H9 (cell line): Measurements from ENCODE around the gene SLC25A20. TPM values are rescaled to one million over a fixed set of nuclear protein-coding genes. Genes with fewer than 3 reads are reported as not detected.

Experiments
- DNase-seq: peaks from one replicate; pipeline ENCODE4 v3.0.0-alpha.2; 2017
- H2AFZ ChIP-seq: one replicate; pipeline ENCODE4 v1.6.1; 2013; ENCODE audit warnings: mild to moderate bottlenecking, low read length, control low read depth, moderate library complexity
- H2AK5ac ChIP-seq: 2 replicates; pipeline ENCODE4 v1.6.1; 2013; ENCODE audit warnings: low read length, control low read depth, mixed read lengths; ENCODE audit not compliant: insufficient read length
- H2BK120ac ChIP-seq: one replicate; pipeline ENCODE4 v1.6.1; 2013; ENCODE audit warnings: low read depth, mild to moderate bottlenecking, low read length, control low read depth, inconsistent platforms; ENCODE audit not compliant: poor library complexity, severe bottlenecking
- H2BK12ac ChIP-seq: 2 replicates; pipeline ENCODE4 v1.6.1; 2013; ENCODE audit warnings: low read length, control low read depth, mixed read lengths, low read depth; ENCODE audit not compliant: insufficient read length
- H2BK15ac ChIP-seq: 2 replicates; pipeline ENCODE4 v1.6.1; 2013; ENCODE audit warnings: low read depth, low read length, control low read depth
- H2BK20ac ChIP-seq: one replicate; pipeline ENCODE4 v1.6.1; 2013; ENCODE audit warnings: low read depth, mild to moderate bottlenecking, low read length, control low read depth, inconsistent platforms; ENCODE audit not compliant: poor library complexity, severe bottlenecking
- H2BK5ac ChIP-seq: 2 replicates; pipeline ENCODE4 v1.6.1; 2013; ENCODE audit warnings: low read length, control low read depth, mixed read lengths; ENCODE audit not compliant: insufficient read length
- H3K14ac ChIP-seq: 2 replicates; pipeline ENCODE4 v1.6.1; 2013; ENCODE audit warnings: low read length, control low read depth; ENCODE audit not compliant: insufficient read depth
- H3K18ac ChIP-seq: 2 replicates; pipeline ENCODE4 v1.6.1; 2013; ENCODE audit warnings: low read depth, mild to moderate bottlenecking, mixed read lengths, low read length, control low read depth; ENCODE audit not compliant: insufficient read length
- H3K23ac ChIP-seq: 2 replicates; pipeline ENCODE4 v1.6.1; 2013; ENCODE audit warnings: low read length, control low read depth, mixed read lengths, low read depth; ENCODE audit not compliant: insufficient read length
- H3K23me2 ChIP-seq: 2 replicates; pipeline ENCODE4 v1.6.1; 2013; ENCODE audit warnings: low read depth, mild to moderate bottlenecking, mixed read lengths, low read length, control low read depth; ENCODE audit not compliant: insufficient read length, poor library complexity, severe bottlenecking
- H3K27ac ChIP-seq: 2 replicates; pipeline ENCODE4 v1.5.1; 2013; ENCODE audit warnings: low read length, control low read depth, mixed read lengths, low read depth; ENCODE audit not compliant: insufficient read length
- H3K27me3 ChIP-seq: 2 replicates; pipeline ENCODE4 v1.6.1; 2013; ENCODE audit warnings: low read length, control low read depth, inconsistent platforms; ENCODE audit not compliant: insufficient read depth
- H3K4ac ChIP-seq: 2 replicates; pipeline ENCODE4 v1.6.1; 2013; ENCODE audit warnings: low read depth, mild to moderate bottlenecking, control low read depth, inconsistent platforms, low read length, moderate library complexity
- H3K4me1 ChIP-seq: 2 replicates; pipeline ENCODE4 v1.6.1; 2013; ENCODE audit warnings: low read length, control low read depth, inconsistent platforms; ENCODE audit not compliant: insufficient read depth
- H3K4me2 ChIP-seq: 2 replicates; pipeline ENCODE4 v1.6.1; 2013; ENCODE audit warnings: low read length, control low read depth, mixed read lengths; ENCODE audit not compliant: insufficient read length, insufficient read depth
- H3K56ac ChIP-seq: 2 replicates; pipeline ENCODE4 v1.6.1; 2013; ENCODE audit warnings: low read depth, mild to moderate bottlenecking, mixed read lengths, low read length, control low read depth; ENCODE audit not compliant: insufficient read length
- H3K79me1 ChIP-seq: 2 replicates; pipeline ENCODE4 v1.6.1; 2013; ENCODE audit warnings: low read depth, mild to moderate bottlenecking, moderate library complexity, low read length, control low read depth, inconsistent platforms; ENCODE audit not compliant: insufficient read depth, poor library complexity, severe bottlenecking
- H3K79me2 ChIP-seq: 2 replicates; pipeline ENCODE4 v1.6.1; 2013; ENCODE audit warnings: low read length, control low read depth, inconsistent platforms; ENCODE audit not compliant: insufficient read depth
- H3K9ac ChIP-seq: 2 replicates; pipeline ENCODE4 v1.6.1; 2013; ENCODE audit warnings: low read length, control low read depth, mixed read lengths; ENCODE audit not compliant: insufficient read length; ENCODE audit errors: extremely low read depth
- H3K9me3 ChIP-seq: one replicate; pipeline ENCODE4 v1.6.1; 2013; ENCODE audit warnings: low read depth, low read length, inconsistent platforms; ENCODE audit not compliant: control insufficient read depth
- H3T11ph ChIP-seq: one replicate; pipeline ENCODE4 v1.6.1; 2013; ENCODE audit warnings: mild to moderate bottlenecking, low read length, control low read depth, inconsistent platforms
- H4K20me1 ChIP-seq: one replicate; pipeline ENCODE4 v1.6.1; 2013; ENCODE audit not compliant: control insufficient read depth, insufficient read length, insufficient read depth
- H4K5ac ChIP-seq: 2 replicates; pipeline ENCODE4 v1.6.1; 2013; ENCODE audit warnings: low read depth, mild to moderate bottlenecking, mixed read lengths, low read length, control low read depth; ENCODE audit not compliant: insufficient read length
- H4K8ac ChIP-seq: replicated peaks from 2 replicates; pipeline ENCODE4 v1.6.1; 2013; ENCODE audit warnings: low read length, control low read depth, mixed read lengths, low read depth; ENCODE audit not compliant: insufficient read length
- H4K91ac ChIP-seq: 2 replicates; pipeline ENCODE4 v1.6.1; 2013; ENCODE audit warnings: low read depth, mild to moderate bottlenecking, moderate library complexity, mixed read lengths, low read length, control low read depth; ENCODE audit not compliant: insufficient read length
- H3K27ac Mint-ChIP-seq, 3 experiments: 2 replicates in 2 of 3; 3 replicates in 1 of 3; pipeline ENCODE4 v1.8.0; 2020 to 2021; ENCODE audit warnings: mixed read lengths in 3 of 3, mild to moderate bottlenecking in 1 of 3, moderate library complexity in 1 of 3
- H3K27me3 Mint-ChIP-seq: 2 replicates; pipeline ENCODE4 v1.8.0; 2021; ENCODE audit warnings: low read depth, mild to moderate bottlenecking, moderate library complexity, mixed read lengths
- H3K36me3 Mint-ChIP-seq, 3 experiments: 2 replicates in 2 of 3; 3 replicates in 1 of 3; pipeline ENCODE4 v1.8.0; 2020 to 2021; ENCODE audit warnings: low read depth in 3 of 3, mixed read lengths in 3 of 3; ENCODE audit not compliant: insufficient read depth in 1 of 3
- H3K4me1 Mint-ChIP-seq, 2 experiments: 2 replicates each; pipeline ENCODE4 v1.8.0; 2020; ENCODE audit warnings: mixed read lengths in 2 of 2
- H3K4me3 Mint-ChIP-seq, 2 experiments: 2 replicates in 1 of 2; 3 replicates in 1 of 2; pipeline ENCODE4 v1.8.0; 2020 to 2021; ENCODE audit warnings: mild to moderate bottlenecking in 2 of 2, mixed read lengths in 2 of 2, moderate library complexity in 1 of 2
- H3K9me3 Mint-ChIP-seq, 2 experiments: 2 replicates in 1 of 2; 3 replicates in 1 of 2; pipeline ENCODE4 v1.8.0; 2020; ENCODE audit warnings: mild to moderate bottlenecking in 2 of 2, mixed read lengths in 2 of 2, moderate library complexity in 1 of 2
- WGBS: extraction: QIAGEN DNeasy Blood & Tissue Kit; methylation state at CpG from one replicate; pipeline ENCODE4 v1.1.7; 2013; ENCODE audit warnings: missing lambda C conversion rate, low lambda C conversion rate, mixed read lengths; ENCODE audit not compliant: insufficient read length; ENCODE audit errors: extremely low coverage; 5-methylcytosine and 5-hydroxymethylcytosine counted together
- total RNA-seq: library from RNA; stranded (reverse); gene quantifications from 2 replicates; pipeline ENCODE4 v1.2.1, GENCODE V29; 2021
- TF ChIP-seq, protein P1 (sequence below): fragments of 200-600 bp; sonication (generic); conservative IDR thresholded peaks from 3 replicates; pipeline ENCODE4 v1.8.0; 2021; ENCODE audit warnings: antibody characterized with exemption, mild to moderate bottlenecking

The SLC25A20 gene
- total RNA-seq, 1 experiment from 2014 or later, result 7.4 TPM

DNA sequence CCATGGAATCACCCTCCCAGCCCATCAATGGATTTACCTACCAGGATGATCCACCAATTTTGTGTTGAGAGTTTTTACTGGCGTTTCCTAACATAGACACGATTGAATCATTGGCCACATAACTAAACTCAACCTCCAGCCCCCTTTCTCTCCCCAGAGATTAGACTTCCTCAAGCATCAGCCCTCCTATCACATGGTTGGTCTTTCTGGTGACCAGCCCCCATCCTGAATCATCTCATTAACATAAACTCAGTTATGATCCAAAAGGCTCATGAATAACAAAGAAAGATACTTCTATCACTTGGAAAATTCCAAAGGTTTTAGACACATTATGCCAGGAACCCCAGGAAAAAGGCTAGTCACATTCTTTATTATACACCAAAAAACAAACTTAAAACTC is 72.2 kb downstream of the SLC25A20 start:
- H3K23me2 ChIP-seq, result no peaks in the 10 kb centered on the region
- H2BK5ac ChIP-seq, result no peak overlapping the region
- H3K4ac ChIP-seq, result no peak overlapping the region
- DNase-seq, result no peak
- no peak overlapping the region for H2BK120ac ChIP-seq
- TF ChIP-seq, protein P1, sequence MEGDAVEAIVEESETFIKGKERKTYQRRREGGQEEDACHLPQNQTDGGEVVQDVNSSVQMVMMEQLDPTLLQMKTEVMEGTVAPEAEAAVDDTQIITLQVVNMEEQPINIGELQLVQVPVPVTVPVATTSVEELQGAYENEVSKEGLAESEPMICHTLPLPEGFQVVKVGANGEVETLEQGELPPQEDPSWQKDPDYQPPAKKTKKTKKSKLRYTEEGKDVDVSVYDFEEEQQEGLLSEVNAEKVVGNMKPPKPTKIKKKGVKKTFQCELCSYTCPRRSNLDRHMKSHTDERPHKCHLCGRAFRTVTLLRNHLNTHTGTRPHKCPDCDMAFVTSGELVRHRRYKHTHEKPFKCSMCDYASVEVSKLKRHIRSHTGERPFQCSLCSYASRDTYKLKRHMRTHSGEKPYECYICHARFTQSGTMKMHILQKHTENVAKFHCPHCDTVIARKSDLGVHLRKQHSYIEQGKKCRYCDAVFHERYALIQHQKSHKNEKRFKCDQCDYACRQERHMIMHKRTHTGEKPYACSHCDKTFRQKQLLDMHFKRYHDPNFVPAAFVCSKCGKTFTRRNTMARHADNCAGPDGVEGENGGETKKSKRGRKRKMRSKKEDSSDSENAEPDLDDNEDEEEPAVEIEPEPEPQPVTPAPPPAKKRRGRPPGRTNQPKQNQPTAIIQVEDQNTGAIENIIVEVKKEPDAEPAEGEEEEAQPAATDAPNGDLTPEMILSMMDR, result no peak
- no peak overlapping the region for H4K8ac ChIP-seq
- H3K18ac ChIP-seq, result no peak overlapping the region
- no peaks in the 10 kb centered on the region for H4K20me1 ChIP-seq
- no peak overlapping the region for H3K23ac ChIP-seq
- Mint-ChIP-seq H3K9me3 (no peaks in the 10 kb centered on the region), H3K27me3 (no peaks in the 10 kb centered on the region), H3K27ac (no peak overlapping the region; a peak in 1 of 7 replicates), H3K36me3 (no peaks in the 10 kb centered on the region), H3K4me1 (peaks cover 0 to 3% of the 10 kb centered on the region in 2 experiments; a peak in 2 of 4 replicates), H3K4me3 (no peak overlapping the region)
- H4K5ac ChIP-seq, result no peak overlapping the region
- H2BK15ac ChIP-seq, result no peak overlapping the region
- H3K56ac ChIP-seq, result no peak overlapping the region
- no peak overlapping the region for H2BK12ac ChIP-seq
- no peaks in the 10 kb centered on the region for H3K4me1 ChIP-seq
- H3K27ac ChIP-seq, result no peak overlapping the region
- WGBS, result no CpG with 5 or more reads among the region's 2 CpGs
- H3K27me3 ChIP-seq, result no peaks in the 10 kb centered on the region
- no peak overlapping the region for H2BK20ac ChIP-seq
- no peaks in the 10 kb centered on the region for H3K79me2 ChIP-seq
- no peak overlapping the region for H2AK5ac ChIP-seq
- no peak overlapping the region for H3K4me2 ChIP-seq
- H3K9ac ChIP-seq, result no peak overlapping the region
- H2AFZ ChIP-seq, result no peak overlapping the region
- no peaks in the 10 kb centered on the region for H3K79me1 ChIP-seq
- H3T11ph ChIP-seq, result no peak overlapping the region
- no peaks in the 10 kb centered on the region for H3K9me3 ChIP-seq
- no peak overlapping the region for H3K14ac ChIP-seq
- no peak overlapping the region for H4K91ac ChIP-seq
